HEK293 (cell line): Measurements from ENCODE around the gene TGDS.
"Not testable (repeated sequence)": the region's sequence is repeated elsewhere in the genome, so short reads cannot be mapped to it uniquely, and the experiment has no call there.

Experiments used
- CTCF ChIA-PET: fragments of 350-600 bp; formaldehyde crosslinking; extraction: SDS; loops from one replicate; lab custom pipeline; 2021; ENCODE audit warnings: antibody characterized with exemption; lab: Yijun Ruan, JAX
- POLR2A ChIA-PET: fragments of 300-600 bp; formaldehyde crosslinking; extraction: SDS; loops from one replicate; lab custom pipeline; 2020; ENCODE audit warnings: antibody characterized with exemption, inconsistent platforms; lab: Yijun Ruan, JAX
- H3K27ac ChIP-seq: fragments of 200-500 bp; sonication (Bioruptor generic); 2 replicates; pipeline ENCODE4 v1.5.1; 2014; ENCODE audit warnings: low read depth, low read length, control low read depth, inconsistent platforms; ENCODE audit errors: extremely low read depth
- H3K36me3 ChIP-seq, 2 experiments: fragments of 200-500 bp in 1 of 2; sonication (Bioruptor generic) in 1 of 2; 1 replicate in 1 of 2; 2 replicates in 1 of 2; pipeline ENCODE4 v1.5.1; 2014 to 2017; ENCODE audit warnings: inconsistent platforms in 2 of 2, low read length in 2 of 2; ENCODE audit not compliant: control insufficient read depth in 2 of 2, insufficient read depth in 1 of 2
- H3K4me1 ChIP-seq: fragments of 200-500 bp; sonication (Bioruptor generic); 2 replicates; pipeline ENCODE4 v1.5.1; 2014; ENCODE audit warnings: mild to moderate bottlenecking, low read length, inconsistent platforms; ENCODE audit not compliant: control insufficient read depth, insufficient read depth
- H3K4me3 ChIP-seq: 2 replicates; pipeline ENCODE4 v1.5.1; 2011; ENCODE audit warnings: low read depth, mild to moderate bottlenecking, control low read depth, low read length, moderate library complexity
- H3K9me3 ChIP-seq: fragments of 200-500 bp; sonication (Bioruptor generic); 2 replicates; pipeline ENCODE4 v1.5.1; 2014; ENCODE audit warnings: low read depth, low read length, inconsistent platforms; ENCODE audit not compliant: control insufficient read depth, insufficient read depth
- BCL11B ChIP-seq: fragments of 450-650 bp; formaldehyde crosslinking; IDR thresholded peaks from 2 replicates; pipeline ENCODE4 v1.5.1; 2016; ENCODE audit warnings: low read depth, missing biosample characterization, missing genetic modification characterization
- TRIM28 ChIP-seq: IDR thresholded peaks from 2 replicates; pipeline ENCODE4 v1.6.1; 2011; ENCODE audit warnings: low read length, control low read depth, borderline replicate concordance
- ZBTB48 ChIP-seq: fragments of 450-650 bp; formaldehyde crosslinking; IDR thresholded peaks from 2 replicates; pipeline ENCODE4 v1.5.1; 2016; ENCODE audit warnings: missing biosample characterization, missing genetic modification characterization
- ZFHX2 ChIP-seq: fragments of 450-650 bp; formaldehyde crosslinking; conservative IDR thresholded peaks from 2 replicates; pipeline ENCODE4 v1.5.1; 2016; ENCODE audit warnings: missing biosample characterization, missing genetic modification characterization
- ZNF10 ChIP-seq: fragments of 450-650 bp; formaldehyde crosslinking; IDR thresholded peaks from 2 replicates; pipeline ENCODE4 v1.5.1; 2017; ENCODE audit warnings: missing biosample characterization, missing genetic modification characterization
- ZNF146 ChIP-seq: fragments of 450-650 bp; formaldehyde crosslinking; IDR thresholded peaks from 2 replicates; pipeline ENCODE4 v1.5.1; 2016; ENCODE audit warnings: missing biosample characterization, missing genetic modification characterization
- ZNF24 ChIP-seq: fragments of 450-650 bp; formaldehyde crosslinking; IDR thresholded peaks from 2 replicates; pipeline ENCODE4 v1.5.1; 2016; ENCODE audit warnings: missing biosample characterization, missing genetic modification characterization
- ZNF292 ChIP-seq: fragments of 450-650 bp; formaldehyde crosslinking; IDR thresholded peaks from 2 replicates; pipeline ENCODE4 v1.5.1; 2016; ENCODE audit warnings: low read depth, missing biosample characterization, missing genetic modification characterization, borderline replicate concordance
- ZNF335 ChIP-seq: fragments of 450-650 bp; formaldehyde crosslinking; conservative IDR thresholded peaks from 2 replicates; pipeline ENCODE4 v1.5.1; 2016; ENCODE audit warnings: missing biosample characterization, missing genetic modification characterization
- ZNF37A ChIP-seq: fragments of 450-650 bp; IDR thresholded peaks from 2 replicates; pipeline ENCODE4 v1.5.1; 2018; ENCODE audit warnings: missing biosample characterization, missing genetic modification characterization
- ZNF670 ChIP-seq: fragments of 450-650 bp; formaldehyde crosslinking; IDR thresholded peaks from 2 replicates; pipeline ENCODE4 v1.5.1; 2016; ENCODE audit warnings: missing biosample characterization, missing genetic modification characterization, low read depth
- ZNF792 ChIP-seq: fragments of 450-650 bp; formaldehyde crosslinking; IDR thresholded peaks from 2 replicates; pipeline ENCODE4 v1.5.1; 2016; ENCODE audit warnings: missing biosample characterization, missing genetic modification characterization
- TF ChIP-seq, protein P1 (sequence below): fragments of 450-650 bp; formaldehyde crosslinking; IDR thresholded peaks from 2 replicates; pipeline ENCODE4; 2016; ENCODE audit warnings: missing biosample characterization, missing genetic modification characterization
- TF ChIP-seq, protein P2 (sequence below): fragments of 450-650 bp; IDR thresholded peaks from 2 replicates; pipeline ENCODE4 v1.5.1; 2018; ENCODE audit warnings: missing biosample characterization, mild to moderate bottlenecking, missing genetic modification characterization
- TF ChIP-seq, protein P3 (sequence below): fragments of 450-650 bp; formaldehyde crosslinking; IDR thresholded peaks from 2 replicates; pipeline ENCODE4 v1.5.1; 2016; ENCODE audit warnings: missing biosample characterization, missing genetic modification characterization
- TF ChIP-seq, protein P4 (sequence below): fragments of 450-650 bp; formaldehyde crosslinking; IDR thresholded peaks from 2 replicates; pipeline ENCODE4 v1.5.1; 2016; ENCODE audit warnings: missing biosample characterization, missing genetic modification characterization
- TF ChIP-seq, protein P5 (sequence below): fragments of 450-650 bp; formaldehyde crosslinking; IDR thresholded peaks from 2 replicates; pipeline ENCODE4 v1.5.1; 2016; ENCODE audit warnings: missing biosample characterization, missing genetic modification characterization
- TF ChIP-seq, protein P6 (sequence below): fragments of 450-650 bp; formaldehyde crosslinking; IDR thresholded peaks from 2 replicates; pipeline ENCODE4 v1.5.1; 2016; ENCODE audit warnings: missing biosample characterization, missing genetic modification characterization

The TGDS gene

DNA sequence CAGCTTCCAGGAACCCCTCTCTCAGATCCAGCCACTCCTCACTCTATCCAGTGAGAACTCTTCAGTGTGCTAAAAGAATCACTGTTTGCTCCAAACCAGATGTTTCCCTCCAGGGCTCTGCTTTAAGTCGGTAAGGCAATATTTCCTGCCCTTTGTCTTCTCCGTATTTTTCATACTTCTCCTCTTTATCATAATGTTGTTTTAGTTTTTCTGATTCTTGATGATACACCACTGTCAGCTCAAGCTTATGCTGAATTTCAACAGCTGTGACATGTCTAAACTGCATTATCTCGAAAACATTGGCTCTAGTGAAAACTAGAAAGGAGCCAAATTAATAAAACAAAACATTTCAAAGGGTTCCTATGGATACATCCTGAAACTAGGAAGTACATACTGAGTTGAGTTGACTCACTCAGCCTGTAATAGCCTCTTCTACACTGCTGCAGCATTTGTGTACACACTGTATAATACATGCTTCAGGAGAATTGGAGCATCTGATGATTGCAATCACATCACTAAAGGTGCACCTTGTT is 45.5 kb upstream of the TGDS start:
- H3K9me3 ChIP-seq = no peaks in the 10 kb centered on the region
- CTCF ChIA-PET = interaction anchor here (1.1 kb wide), 1 partner anchor 10 kb away, joined by 4 read pairs; no protein-coding TSS in a partner anchor
- no peak overlapping the region for H3K4me3 ChIP-seq
- H3K4me1 ChIP-seq = no peaks in the 10 kb centered on the region
- no peak overlapping the region for H3K27ac ChIP-seq
- no peak for TF ChIP-seq ZBTB48
- TF ChIP-seq ZNF335 = no peak
- no peak for TF ChIP-seq ZNF292 (tag by site-specific recombination)
- TF ChIP-seq, protein P1, sequence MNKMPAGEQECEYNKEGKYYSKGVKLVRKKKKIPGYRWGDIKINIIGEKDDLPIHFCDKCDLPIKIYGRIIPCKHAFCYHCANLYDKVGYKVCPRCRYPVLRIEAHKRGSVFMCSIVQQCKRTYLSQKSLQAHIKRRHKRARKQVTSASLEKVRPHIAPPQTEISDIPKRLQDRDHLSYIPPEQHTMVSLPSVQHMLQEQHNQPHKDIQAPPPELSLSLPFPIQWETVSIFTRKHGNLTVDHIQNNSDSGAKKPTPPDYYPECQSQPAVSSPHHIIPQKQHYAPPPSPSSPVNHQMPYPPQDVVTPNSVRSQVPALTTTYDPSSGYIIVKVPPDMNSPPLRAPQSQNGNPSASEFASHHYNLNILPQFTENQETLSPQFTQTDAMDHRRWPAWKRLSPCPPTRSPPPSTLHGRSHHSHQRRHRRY (tag by site-specific recombination) = no peak
- TF ChIP-seq, protein P2, sequence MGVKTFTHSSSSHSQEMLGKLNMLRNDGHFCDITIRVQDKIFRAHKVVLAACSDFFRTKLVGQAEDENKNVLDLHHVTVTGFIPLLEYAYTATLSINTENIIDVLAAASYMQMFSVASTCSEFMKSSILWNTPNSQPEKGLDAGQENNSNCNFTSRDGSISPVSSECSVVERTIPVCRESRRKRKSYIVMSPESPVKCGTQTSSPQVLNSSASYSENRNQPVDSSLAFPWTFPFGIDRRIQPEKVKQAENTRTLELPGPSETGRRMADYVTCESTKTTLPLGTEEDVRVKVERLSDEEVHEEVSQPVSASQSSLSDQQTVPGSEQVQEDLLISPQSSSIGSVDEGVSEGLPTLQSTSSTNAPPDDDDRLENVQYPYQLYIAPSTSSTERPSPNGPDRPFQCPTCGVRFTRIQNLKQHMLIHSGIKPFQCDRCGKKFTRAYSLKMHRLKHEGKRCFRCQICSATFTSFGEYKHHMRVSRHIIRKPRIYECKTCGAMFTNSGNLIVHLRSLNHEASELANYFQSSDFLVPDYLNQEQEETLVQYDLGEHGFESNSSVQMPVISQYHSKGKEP (tag by site-specific recombination) = 0 out of 2 replicates have a peak, but pooled peaks have one; percentile 15
- TF ChIP-seq, protein P3, sequence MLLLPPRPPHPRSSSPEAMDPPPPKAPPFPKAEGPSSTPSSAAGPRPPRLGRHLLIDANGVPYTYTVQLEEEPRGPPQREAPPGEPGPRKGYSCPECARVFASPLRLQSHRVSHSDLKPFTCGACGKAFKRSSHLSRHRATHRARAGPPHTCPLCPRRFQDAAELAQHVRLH (tag by site-specific recombination) = no peak
- TF ChIP-seq TRIM28 = peak; percentile 85
- TF ChIP-seq, protein P4, sequence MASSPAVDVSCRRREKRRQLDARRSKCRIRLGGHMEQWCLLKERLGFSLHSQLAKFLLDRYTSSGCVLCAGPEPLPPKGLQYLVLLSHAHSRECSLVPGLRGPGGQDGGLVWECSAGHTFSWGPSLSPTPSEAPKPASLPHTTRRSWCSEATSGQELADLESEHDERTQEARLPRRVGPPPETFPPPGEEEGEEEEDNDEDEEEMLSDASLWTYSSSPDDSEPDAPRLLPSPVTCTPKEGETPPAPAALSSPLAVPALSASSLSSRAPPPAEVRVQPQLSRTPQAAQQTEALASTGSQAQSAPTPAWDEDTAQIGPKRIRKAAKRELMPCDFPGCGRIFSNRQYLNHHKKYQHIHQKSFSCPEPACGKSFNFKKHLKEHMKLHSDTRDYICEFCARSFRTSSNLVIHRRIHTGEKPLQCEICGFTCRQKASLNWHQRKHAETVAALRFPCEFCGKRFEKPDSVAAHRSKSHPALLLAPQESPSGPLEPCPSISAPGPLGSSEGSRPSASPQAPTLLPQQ = no peak
- TF ChIP-seq ZNF670 (tag by site-specific recombination) = no peak
- TF ChIP-seq, protein P5, sequence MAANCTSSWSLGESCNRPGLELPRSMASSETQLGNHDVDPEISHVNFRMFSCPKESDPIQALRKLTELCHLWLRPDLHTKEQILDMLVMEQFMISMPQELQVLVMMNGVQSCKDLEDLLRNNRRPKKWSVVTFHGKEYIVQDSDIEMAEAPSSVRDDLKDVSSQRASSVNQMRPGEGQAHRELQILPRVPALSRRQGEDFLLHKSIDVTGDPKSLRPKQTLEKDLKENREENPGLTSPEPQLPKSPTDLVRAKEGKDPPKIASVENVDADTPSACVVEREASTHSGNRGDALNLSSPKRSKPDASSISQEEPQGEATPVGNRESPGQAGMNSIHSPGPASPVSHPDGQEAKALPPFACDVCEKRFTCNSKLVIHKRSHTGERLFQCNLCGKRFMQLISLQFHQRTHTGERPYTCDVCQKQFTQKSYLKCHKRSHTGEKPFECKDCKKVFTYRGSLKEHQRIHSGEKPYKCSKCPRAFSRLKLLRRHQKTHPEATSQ (tag by site-specific recombination) = no peak
- H3K36me3 ChIP-seq = no peaks in the 10 kb centered on the region
- POLR2A ChIA-PET = no interaction called here

DNA sequence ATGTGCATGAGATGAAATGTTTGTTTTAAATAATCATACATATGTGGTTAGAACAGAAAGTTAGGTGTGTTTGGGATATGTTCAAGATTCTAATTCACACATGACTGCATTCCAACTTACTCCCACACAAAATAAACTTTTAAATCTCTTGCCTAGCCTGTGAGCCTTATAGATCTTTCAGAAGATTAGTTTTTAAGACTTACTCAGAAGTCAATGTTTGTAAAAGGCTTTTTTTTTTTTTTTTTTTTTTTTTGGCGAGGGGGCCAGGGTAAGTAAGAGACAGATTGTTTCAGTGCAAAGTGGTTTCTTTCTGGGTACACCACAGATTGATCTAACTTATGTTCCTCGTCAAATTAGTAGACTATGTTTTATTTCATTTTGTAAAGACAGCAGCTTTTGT is 44.8 kb upstream of the TGDS start:
- H3K36me3 ChIP-seq = no peaks in the 10 kb centered on the region
- ChIA-PET POLR2A (no interaction called here), CTCF (interaction anchor here (0.7 to 1.2 kb wide), 4 partner anchors 11 to 1535 kb away, joined by 3 to 4 read pairs (median 3); no protein-coding TSS in a partner anchor)
- H3K4me3 ChIP-seq = no peak overlapping the region
- H3K27ac ChIP-seq = no peak overlapping the region
- no peak for TF ChIP-seq ZNF10 (tag by site-specific recombination)
- no peak for TF ChIP-seq ZNF792
- TF ChIP-seq ZNF292 (tag by site-specific recombination) = no peak
- no peak for TF ChIP-seq ZNF37A (tag by site-specific recombination)
- no peak for TF ChIP-seq ZNF24
- 0 out of 2 replicates have a peak, but pooled peaks have one; percentile 8 for TF ChIP-seq ZFHX2 (tag by site-specific recombination)
- no peak for TF ChIP-seq BCL11B (tag by site-specific recombination)
- no peaks in the 10 kb centered on the region for H3K9me3 ChIP-seq
- H3K4me1 ChIP-seq = no peaks in the 10 kb centered on the region

DNA sequence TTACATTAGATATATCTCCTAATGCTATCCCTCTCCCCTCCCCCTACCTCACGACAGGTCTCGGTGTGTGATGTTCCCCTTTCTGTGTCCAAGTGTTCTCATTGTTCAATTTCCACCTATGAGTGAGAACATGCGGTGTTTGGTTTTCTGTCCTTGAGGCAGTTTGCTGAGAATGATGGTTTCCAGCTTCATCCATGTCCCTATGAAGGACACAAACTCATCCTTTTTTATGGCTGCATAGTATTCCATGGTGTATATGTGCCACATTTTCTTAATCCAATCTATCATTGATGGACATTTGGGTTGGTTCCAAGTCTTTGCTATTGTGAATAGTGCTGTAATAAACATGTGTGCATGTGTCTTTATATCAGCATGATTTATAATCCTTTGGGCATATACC is 41.7 kb upstream of the TGDS start:
- CTCF ChIA-PET = interaction anchor here (1.2 kb wide), 1 partner anchor 17 kb away, joined by 4 read pairs; no protein-coding TSS in a partner anchor

More for the DNA sequence above, 41.7 kb upstream of the TGDS start:
- H3K36me3 ChIP-seq, H3K27ac ChIP-seq, H3K4me3 ChIP-seq, H3K9me3 ChIP-seq, H3K4me1 ChIP-seq, POLR2A ChIA-PET: not testable (repeated sequence)
- TF ChIP-seq, protein P3 (tag by site-specific recombination) = 0 out of 2 replicates have a peak, but pooled peaks have one; percentile 47
- TF ChIP-seq, protein P6, sequence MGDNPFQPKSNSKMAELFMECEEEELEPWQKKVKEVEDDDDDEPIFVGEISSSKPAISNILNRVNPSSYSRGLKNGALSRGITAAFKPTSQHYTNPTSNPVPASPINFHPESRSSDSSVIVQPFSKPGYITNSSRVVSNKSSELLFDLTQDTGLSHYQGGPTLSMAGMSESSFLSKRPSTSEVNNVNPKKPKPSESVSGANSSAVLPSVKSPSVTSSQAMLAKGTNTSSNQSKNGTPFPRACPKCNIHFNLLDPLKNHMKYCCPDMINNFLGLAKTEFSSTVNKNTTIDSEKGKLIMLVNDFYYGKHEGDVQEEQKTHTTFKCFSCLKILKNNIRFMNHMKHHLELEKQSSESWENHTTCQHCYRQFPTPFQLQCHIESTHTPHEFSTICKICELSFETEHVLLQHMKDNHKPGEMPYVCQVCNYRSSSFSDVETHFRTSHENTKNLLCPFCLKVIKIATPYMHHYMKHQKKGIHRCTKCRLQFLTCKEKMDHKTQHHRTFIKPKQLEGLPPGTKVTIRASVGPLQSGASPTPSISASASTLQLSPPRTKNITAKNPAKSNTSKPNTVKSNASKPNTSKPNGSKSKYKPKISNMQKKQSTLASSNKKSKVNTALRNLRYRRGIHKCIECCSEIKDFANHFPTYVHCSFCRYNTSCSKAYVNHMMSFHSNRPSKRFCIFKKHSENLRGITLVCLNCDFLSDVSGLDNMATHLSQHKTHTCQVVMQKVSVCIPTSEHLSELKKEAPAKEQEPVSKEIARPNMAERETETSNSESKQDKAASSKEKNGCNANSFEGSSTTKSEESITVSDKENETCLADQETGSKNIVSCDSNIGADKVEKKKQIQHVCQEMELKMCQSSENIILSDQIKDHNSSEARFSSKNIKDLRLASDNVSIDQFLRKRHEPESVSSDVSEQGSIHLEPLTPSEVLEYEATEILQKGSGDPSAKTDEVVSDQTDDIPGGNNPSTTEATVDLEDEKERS (tag by site-specific recombination) = 0 out of 2 replicates have a peak, but pooled peaks have one; percentile 56
- peak; percentile 70; the same call in 1 of the 2 replicates for TF ChIP-seq ZNF146 (tag by site-specific recombination)
